H1 (cell line): Measurements from ENCODE around the gene ADGRB3. TPM values are rescaled to one million over a fixed set of nuclear protein-coding genes. Genes with fewer than 3 reads are reported as not detected.

ENCODE experiments used
- CTCF ChIA-PET: fragments of 300-600 bp; sonication (Branson Sonifier 250); formaldehyde crosslinking; loops from one replicate; lab custom pipeline; 2021; ENCODE audit not compliant: partially characterized antibody; lab: Charles Lee
- POLR2A ChIA-PET: fragments of 300-600 bp; sonication (Branson Sonifier 250); formaldehyde crosslinking; loops from one replicate; lab custom pipeline; 2021; ENCODE audit warnings: inconsistent platforms; ENCODE audit not compliant: partially characterized antibody; lab: Charles Lee
- DNase-seq, 2 experiments: peaks; one replicate each; pipeline versions ENCODE4 v3.0.0 to v3.0.0-alpha.2; 2010 to 2022; ENCODE audit warnings: low spot score in 2 of 2, low read depth in 1 of 2, mixed read lengths in 1 of 2
- FAIRE-seq: peaks from 2 replicates; lab custom pipeline; 2011; peaks lifted over from hg19 to GRCh38; lab: Jason Lieb, UNC
- H2AFZ ChIP-seq: 2 replicates; pipeline ENCODE4 v1.8.1; 2012; ENCODE audit warnings: low read length, inconsistent platforms
- H2AK5ac ChIP-seq: 2 replicates; pipeline ENCODE4 v1.6.1; 2013; ENCODE audit warnings: low read depth, low read length
- H2BK120ac ChIP-seq: replicated peaks from 2 replicates; pipeline ENCODE3; 2013; ENCODE audit warnings: low read depth, low read length, inconsistent platforms
- H2BK12ac ChIP-seq: 2 replicates; pipeline ENCODE4 v1.6.1; 2013; ENCODE audit warnings: low read depth, low read length
- H2BK15ac ChIP-seq: 2 replicates; pipeline ENCODE4 v1.6.1; 2013; ENCODE audit warnings: low read length
- H2BK20ac ChIP-seq: 2 replicates; pipeline ENCODE4 v1.6.1; 2013; ENCODE audit warnings: low read length
- H2BK5ac ChIP-seq: 2 replicates; pipeline ENCODE4 v1.6.1; 2013; ENCODE audit warnings: low read depth, low read length
- H3K14ac ChIP-seq: 2 replicates; pipeline ENCODE4 v1.6.1; 2013; ENCODE audit warnings: inconsistent platforms; ENCODE audit not compliant: insufficient read length
- H3K18ac ChIP-seq: 2 replicates; pipeline ENCODE4 v1.6.1; 2013; ENCODE audit warnings: low read length; ENCODE audit errors: extremely low read depth
- H3K23ac ChIP-seq: 2 replicates; pipeline ENCODE4 v1.6.1; 2013; ENCODE audit warnings: inconsistent platforms; ENCODE audit not compliant: insufficient read length
- H3K23me2 ChIP-seq: 2 replicates; pipeline ENCODE4 v1.6.1; 2013; ENCODE audit warnings: low read depth, low read length
- H3K27ac ChIP-seq: 2 replicates; pipeline ENCODE4 v1.6.1; 2011; ENCODE audit warnings: low read depth, low read length, inconsistent platforms
- H3K27me3 ChIP-seq, 4 experiments: replicated peaks in 1 of 4; 1 replicate in 1 of 4; 2 replicates in 3 of 4; pipeline versions ENCODE4 v1.6.1 to v1.8.1; 2011 to 2013; ENCODE audit warnings: low read length in 3 of 4, mild to moderate bottlenecking in 3 of 4, inconsistent platforms in 2 of 4, mixed read lengths in 2 of 4, moderate library complexity in 1 of 4; ENCODE audit not compliant: control insufficient read depth in 3 of 4, insufficient read depth in 3 of 4; ENCODE audit errors: extremely low read depth in 1 of 4
- H3K36me3 ChIP-seq, 4 experiments: 2 replicates each; pipeline versions ENCODE4 v1.6.1 to v1.8.1; 2011 to 2013; ENCODE audit warnings: mild to moderate bottlenecking in 4 of 4, low read length in 3 of 4, moderate library complexity in 2 of 4, control low read depth in 1 of 4, inconsistent platforms in 1 of 4; ENCODE audit not compliant: insufficient read depth in 4 of 4, control insufficient read depth in 2 of 4
- H3K4ac ChIP-seq: replicated peaks from 2 replicates; pipeline ENCODE3; 2013; ENCODE audit warnings: low read length, low read depth, mixed read lengths, inconsistent platforms; ENCODE audit not compliant: insufficient read length
- H3K4me1 ChIP-seq, 4 experiments: replicated peaks in 1 of 4; 1 replicate in 1 of 4; 2 replicates in 3 of 4; pipeline versions ENCODE4 v1.6.1 to v1.8.1; 2011 to 2013; ENCODE audit warnings: low read length in 3 of 4, inconsistent platforms in 2 of 4, mixed read lengths in 1 of 4; ENCODE audit not compliant: insufficient read depth in 4 of 4, control insufficient read depth in 3 of 4
- H3K4me2 ChIP-seq, 2 experiments: 2 replicates each; pipeline versions ENCODE4 v1.6.1 to v1.8.1; 2011 to 2013; ENCODE audit warnings: low read depth in 2 of 2, low read length in 2 of 2, control low read depth in 1 of 2, inconsistent platforms in 1 of 2, mild to moderate bottlenecking in 1 of 2; ENCODE audit not compliant: insufficient read depth in 1 of 2
- H3K4me3 ChIP-seq, 4 experiments: fragments of 200-600, 300-600 bp in 1 of 4; sonication (generic), shearing (Covaris generic), sonication (Bioruptor Twin) in 1 of 4; 2 replicates each; pipeline versions ENCODE4 v1.5.1 to v1.8.1; 2011 to 2016; ENCODE audit warnings: low read length in 4 of 4, low read depth in 3 of 4, control low read depth in 2 of 4, inconsistent platforms in 2 of 4, mild to moderate bottlenecking in 2 of 4, mixed read lengths in 1 of 4, moderate library complexity in 1 of 4; ENCODE audit not compliant: insufficient read depth in 2 of 4; ENCODE audit errors: extremely low read depth in 1 of 4
- H3K56ac ChIP-seq: replicated peaks from 2 replicates; pipeline ENCODE3; 2013; ENCODE audit warnings: low read depth, mild to moderate bottlenecking, mixed read lengths, low read length, inconsistent platforms; ENCODE audit not compliant: insufficient read length
- H3K79me1 ChIP-seq: 2 replicates; pipeline ENCODE4 v1.6.1; 2013; ENCODE audit warnings: low read depth, low read length, control low read depth
- H3K79me2 ChIP-seq, 2 experiments: 2 replicates each; pipeline versions ENCODE4 v1.6.1 to v1.8.1; 2012 to 2013; ENCODE audit warnings: low read length in 2 of 2, mild to moderate bottlenecking in 2 of 2, inconsistent platforms in 1 of 2; ENCODE audit not compliant: insufficient read depth in 2 of 2, control insufficient read depth in 1 of 2
- H3K9ac ChIP-seq, 4 experiments: replicated peaks in 1 of 4; 1 replicate in 1 of 4; 2 replicates in 3 of 4; pipeline versions ENCODE4 v1.6.1 to v1.8.1; 2011 to 2013; ENCODE audit warnings: low read depth in 3 of 4, low read length in 3 of 4, control low read depth in 2 of 4, mild to moderate bottlenecking in 2 of 4, moderate library complexity in 2 of 4, inconsistent platforms in 1 of 4; ENCODE audit errors: extremely low read depth in 1 of 4
- H3K9me3 ChIP-seq, 2 experiments: 2 replicates each; pipeline versions ENCODE4 v1.6.1 to v1.8.1; 2012 to 2013; ENCODE audit warnings: mild to moderate bottlenecking in 2 of 2, moderate library complexity in 2 of 2, control low read depth in 1 of 2, inconsistent platforms in 1 of 2, low read depth in 1 of 2, low read length in 1 of 2, mixed read lengths in 1 of 2; ENCODE audit not compliant: insufficient read depth in 2 of 2
- H4K20me1 ChIP-seq, 2 experiments: replicated peaks in 1 of 2; 2 replicates each; pipeline versions ENCODE3 to v1.8.1; 2011 to 2013; ENCODE audit warnings: inconsistent platforms in 2 of 2, low read length in 2 of 2, mild to moderate bottlenecking in 1 of 2; ENCODE audit not compliant: insufficient read depth in 2 of 2, control insufficient read depth in 1 of 2
- H4K5ac ChIP-seq: 2 replicates; pipeline ENCODE4 v1.6.1; 2013; ENCODE audit warnings: low read length, low read depth, mixed read lengths, inconsistent platforms; ENCODE audit not compliant: insufficient read length
- H4K8ac ChIP-seq: 2 replicates; pipeline ENCODE4 v1.8.0; 2013; ENCODE audit warnings: mild to moderate bottlenecking, moderate library complexity, low read length, inconsistent platforms; ENCODE audit not compliant: insufficient read depth; ENCODE audit errors: extremely low read depth
- H4K91ac ChIP-seq: replicated peaks from 2 replicates; pipeline ENCODE3; 2013; ENCODE audit warnings: low read length, mixed read lengths, inconsistent platforms; ENCODE audit not compliant: insufficient read length
- BCL11A ChIP-seq, 2 experiments: IDR thresholded peaks; one replicate each; pipeline ENCODE4 v1.6.1; 2011; ENCODE audit warnings: low read depth in 2 of 2, low read length in 2 of 2, mild to moderate bottlenecking in 2 of 2
- CBX5 ChIP-seq: fragments of 300-800, 300-1000 bp; sonication (generic); IDR thresholded peaks from 2 replicates; pipeline ENCODE4 v1.7.1; 2016; ENCODE audit warnings: antibody characterized with exemption, low read length, low read depth
- CEBPB ChIP-seq: IDR thresholded peaks from 2 replicates; pipeline ENCODE4 v1.6.1; 2012; ENCODE audit warnings: low read depth, low read length
- CHD1 ChIP-seq: IDR thresholded peaks from 2 replicates; pipeline ENCODE4 v1.6.1; 2012; ENCODE audit warnings: low read depth, low read length, improper control_type of control experiment
- CREB1 ChIP-seq: IDR thresholded peaks from 2 replicates; pipeline ENCODE4 v1.6.1; 2012; ENCODE audit warnings: inconsistent platforms
- FOSL1 ChIP-seq: IDR thresholded peaks from 2 replicates; pipeline ENCODE4 v1.6.1; 2011; ENCODE audit warnings: mild to moderate bottlenecking, low read depth, low read length, moderate library complexity; ENCODE audit not compliant: insufficient read depth
- KDM4A ChIP-seq: IDR thresholded peaks from one replicate; pipeline ENCODE4 v1.7.1; 2012; ENCODE audit warnings: low read depth, mild to moderate bottlenecking, moderate library complexity, low read length, inconsistent platforms; ENCODE audit not compliant: severe bottlenecking
- POLR2A ChIP-seq, 2 experiments: IDR thresholded peaks; 1 replicate in 1 of 2; 2 replicates in 1 of 2; pipeline ENCODE4 v1.6.1; 2011; ENCODE audit warnings: low read depth in 2 of 2, low read length in 2 of 2, mild to moderate bottlenecking in 2 of 2; ENCODE audit errors: control extremely low read depth in 1 of 2
- POLR2AphosphoS5 ChIP-seq: IDR thresholded peaks from 2 replicates; pipeline ENCODE4 v1.6.1; 2011; ENCODE audit warnings: low read depth, low read length
- RFX5 ChIP-seq: IDR thresholded peaks from 2 replicates; pipeline ENCODE4 v1.6.1; 2011; ENCODE audit warnings: low read depth, low read length, improper control_type of control experiment, borderline replicate concordance
- RNF2 ChIP-seq: fragments of 200-900, 300-1000 bp; sonication (generic); IDR thresholded peaks from 2 replicates; pipeline ENCODE4 v1.7.1; 2016; ENCODE audit warnings: borderline replicate concordance, low read depth, mild to moderate bottlenecking, antibody characterized with exemption, low read length; ENCODE audit not compliant: poor library complexity, severe bottlenecking; ENCODE audit errors: missing control alignments
- SIX5 ChIP-seq: IDR thresholded peaks from 2 replicates; pipeline ENCODE4 v1.6.1; 2011; ENCODE audit warnings: mild to moderate bottlenecking, low read depth, low read length
- SP1 ChIP-seq: IDR thresholded peaks from 2 replicates; pipeline ENCODE4 v1.6.1; 2011; ENCODE audit warnings: low read depth, low read length
- TEAD4 ChIP-seq: IDR thresholded peaks from 2 replicates; pipeline ENCODE4 v1.6.1; 2012; ENCODE audit warnings: low read depth, low read length, inconsistent platforms, mixed read lengths
- WGBS, 2 experiments: shearing (Covaris generic) in 1 of 2; methylation state at CpG; one replicate each; pipeline versions ENCODE4 v1.1.6 to v1.1.7; 2013 to 2015; ENCODE audit warnings: low lambda C conversion rate in 2 of 2, mixed read lengths in 2 of 2, inconsistent platforms in 1 of 2, low coverage in 1 of 2, missing lambda C conversion rate in 1 of 2; ENCODE audit not compliant: insufficient replicate concordance in 2 of 2, insufficient coverage in 1 of 2, insufficient read length in 1 of 2; ENCODE audit errors: extremely low coverage in 1 of 2, missing lambda C conversion rate in 1 of 2; 5-methylcytosine and 5-hydroxymethylcytosine counted together
- polyA plus RNA-seq, 7 experiments: library from polyadenylated mRNA; depleted of rRNA in 3 of 7; stranded (reverse) in 5 of 7; unstranded in 2 of 7; fragments of >200 nt in 5 of 7; fragments of 200-250 nt in 2 of 7; gene quantifications; 1 replicate in 5 of 7; 2 replicates in 1 of 7; 4 replicates in 1 of 7; pipeline versions ENCODE4 v1.2.1 to v1.2.3, GENCODE V29; 2011 to 2013; ENCODE audit warnings: missing spikeins in 2 of 7, mixed read lengths in 2 of 7
- total RNA-seq: library from RNA; stranded (reverse); fragmentation: NEBNext Ultra II Directional; extraction: Animal tissue kit (Norgen Biotek cat#: 25700); gene quantifications from 2 replicates; pipeline ENCODE4 v1.2.1, GENCODE V29; 2021

The ADGRB3 gene
- total and polyA plus RNA-seq, 2 of the 8 experiments (the other 6 are each of a cell fraction or from before 2014, with no cell fraction given) = 0.35 to 1.2 TPM

GRCh38 chr6:69337311-69337710 lies 702.2 kb downstream of the ADGRB3 start:
- FAIRE-seq (no peak), DNase-seq (no peak)
- ChIA-PET POLR2A (no interaction called here), CTCF (no interaction called here)
- Histone ChIP-seq H2BK120ac (no peak overlapping the region), H3K4ac (no peak overlapping the region), H3K36me3 (no peaks in the 10 kb centered on the region), H2BK20ac (no peak overlapping the region), H3K4me2 (no peak overlapping the region), H2AFZ (no peak overlapping the region), H3K79me2 (no peaks in the 10 kb centered on the region), H3K23me2 (no peaks in the 10 kb centered on the region), H2BK12ac (no peak overlapping the region), H4K20me1 (no peaks in the 10 kb centered on the region), H4K5ac (no peak overlapping the region), H3K14ac (no peak overlapping the region), H4K91ac (no peak overlapping the region), H3K9ac (no peak overlapping the region), H2BK15ac (no peak overlapping the region), H3K4me1 (no peaks in the 10 kb centered on the region), H3K27ac (no peak overlapping the region), H3K23ac (no peak overlapping the region), H2AK5ac (no peak overlapping the region)
- 83% methylated on average over 3 of the region's 3 CpGs; no CpG with 5 or more reads in 1 of the 2 experiments for WGBS, 2 experiments
- TF ChIP-seq CREB1 = no peak
- TF ChIP-seq KDM4A = no peak
- no peak for TF ChIP-seq FOSL1
- TF ChIP-seq BCL11A (IDR thresholded peaks at IDR 0.05; ENCODE audit: low read depth in 2 of 2, low read length in 2 of 2) = no peak
- TF ChIP-seq RFX5 = no peak
- TF ChIP-seq TEAD4 = no peak
- TF ChIP-seq SIX5 = no peak
- TF ChIP-seq CBX5 = no peak
- TF ChIP-seq SP1 = no peak
- no peak for TF ChIP-seq POLR2AphosphoS5
- TF ChIP-seq POLR2A (IDR thresholded peaks at IDR 0.05; ENCODE audit: control extremely low read depth in 1 of 2, low read depth in 2 of 2, low read length in 2 of 2) = no peak
- no peak for TF ChIP-seq RNF2
- no peak for TF ChIP-seq CEBPB
- no peak for TF ChIP-seq CHD1
- TF ChIP-seq, all 59 proteins: peak for 0
- H2BK5ac ChIP-seq = no peak overlapping the region
- no peaks in the 10 kb centered on the region for H3K27me3 ChIP-seq
- no peak overlapping the region for H3K4me3 ChIP-seq
- no peaks in the 10 kb centered on the region for H3K79me1 ChIP-seq
- H4K8ac ChIP-seq = no peak overlapping the region
- H3K18ac ChIP-seq = no peak overlapping the region
- H3K56ac ChIP-seq = no peak overlapping the region
- H3K9me3 ChIP-seq = no peaks in the 10 kb centered on the region
